GM21515 (cell line): ENCODE measurements around the gene NINL.

ENCODE experiments used
- ATAC-seq: cut with Tn5 transposase; IDR thresholded peaks from one replicate; pipeline ENCODE4 v1.9.1; 2021; ENCODE audit not compliant: unreplicated experiment

The NINL gene

GRCh38 chr20:25534845-25535244 is 50.5 kb downstream of the NINL start:
- no peak for ATAC-seq

DNA sequence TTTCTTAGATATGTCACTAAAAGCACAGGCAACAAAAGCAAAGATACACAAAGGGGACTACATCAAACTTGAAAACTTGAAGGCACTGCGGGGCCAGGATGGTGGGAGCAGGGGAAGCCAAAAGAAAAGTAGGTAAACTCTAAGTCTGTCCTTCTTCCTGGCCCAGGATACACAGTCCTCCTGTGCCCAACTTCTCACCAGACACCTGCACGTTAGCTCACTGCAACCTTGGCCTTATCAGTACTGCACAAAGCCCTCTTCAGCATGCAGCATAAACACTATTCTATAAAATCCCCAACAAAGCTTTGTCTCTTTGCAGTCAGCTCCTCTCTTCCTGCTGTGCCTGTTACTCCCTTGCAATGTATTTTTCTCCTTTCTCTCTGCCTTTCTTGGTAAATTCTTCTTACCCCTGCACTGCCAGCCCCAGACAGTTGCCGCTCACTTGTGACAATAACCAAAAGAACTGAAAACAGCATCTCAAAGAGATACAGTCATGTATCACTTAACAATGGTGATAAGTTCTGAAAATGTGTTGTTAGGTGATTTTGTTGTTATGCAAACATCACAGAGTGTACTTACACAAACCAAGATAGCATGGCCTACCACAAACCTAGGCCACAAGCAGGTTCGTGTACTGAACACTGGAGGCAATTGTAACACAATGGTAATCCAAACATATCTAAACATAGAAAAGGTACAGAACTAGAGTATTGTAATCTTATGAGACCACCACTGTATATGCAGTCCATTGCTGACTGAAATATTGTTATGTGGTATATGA is 51.2 kb downstream of the NINL start:
- no peak for ATAC-seq

GRCh38 chr20:25532971-25533391 is 52.4 kb downstream of the NINL start:
- no peak for ATAC-seq

DNA sequence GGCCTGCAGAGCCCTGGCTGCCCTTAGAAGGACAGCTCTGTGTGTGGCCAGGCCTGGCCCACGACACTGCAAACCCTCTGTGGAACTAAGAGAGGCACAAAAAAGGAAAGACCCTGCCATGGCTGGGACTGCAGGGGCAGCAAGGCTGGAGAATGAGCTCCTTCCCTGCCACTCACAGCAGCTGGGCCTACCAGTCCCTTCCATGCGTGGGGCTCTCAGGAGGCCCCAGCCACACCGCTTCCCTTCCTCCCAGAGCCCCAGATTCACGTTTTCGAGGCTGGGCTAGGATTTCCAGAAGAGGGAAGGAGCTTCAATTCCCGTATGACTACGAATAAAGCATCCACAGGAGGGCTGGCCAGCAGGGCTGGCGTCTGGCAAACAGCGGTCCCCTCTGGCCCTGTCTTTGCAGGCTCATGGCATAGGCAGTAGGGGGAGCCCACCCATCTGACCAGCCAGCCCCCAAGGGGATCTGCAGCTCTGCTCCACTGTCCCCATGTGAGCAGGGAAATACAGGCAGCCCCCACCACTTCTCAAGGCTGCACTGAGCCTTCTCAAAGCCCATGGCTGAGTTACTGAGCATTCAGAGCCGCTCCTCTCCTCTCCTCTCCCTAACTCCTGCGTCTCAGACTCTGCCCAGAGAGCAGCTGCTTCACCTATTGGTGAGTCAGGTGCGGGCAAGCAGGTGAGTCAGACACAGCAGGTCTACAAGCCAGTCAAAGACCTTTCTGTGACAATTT is 53.1 kb downstream of the NINL start:
- no peak for ATAC-seq

DNA sequence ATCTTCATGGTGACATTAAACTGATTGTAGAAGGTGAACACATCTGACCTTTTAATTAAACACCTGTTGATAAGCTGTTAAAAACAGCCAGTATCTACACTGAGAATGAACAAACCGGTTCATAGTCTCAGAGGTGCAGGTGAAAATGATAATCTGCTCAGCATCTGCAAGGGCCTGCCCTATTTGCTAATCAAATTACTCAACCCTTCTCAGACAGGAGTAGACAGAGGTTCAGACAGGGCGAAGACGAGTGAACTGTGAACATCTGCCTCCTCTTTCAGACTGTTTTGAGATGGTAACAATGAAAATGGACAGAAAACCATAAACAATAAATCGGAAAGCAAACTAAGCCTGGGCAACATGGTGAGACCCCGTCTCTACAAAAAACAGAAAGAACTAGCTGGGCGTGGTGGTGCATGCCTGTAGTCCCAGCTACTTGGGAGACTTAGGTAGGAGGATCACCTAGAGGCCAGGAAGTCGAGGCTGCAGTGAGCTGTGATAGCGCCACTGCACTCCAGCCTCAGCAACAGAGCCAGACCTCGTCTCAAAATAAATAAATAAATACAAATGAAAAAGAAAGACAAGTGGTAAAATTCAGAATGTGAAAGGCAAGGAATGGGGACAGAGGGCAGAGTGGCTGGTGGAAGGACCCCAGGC is 55.9 kb downstream of the NINL start:
- no peak for ATAC-seq

- no peak for ATAC-seq
Observed at GRCh38 chr20:25527949-25528348, 57.4 kb downstream of the NINL start.

DNA sequence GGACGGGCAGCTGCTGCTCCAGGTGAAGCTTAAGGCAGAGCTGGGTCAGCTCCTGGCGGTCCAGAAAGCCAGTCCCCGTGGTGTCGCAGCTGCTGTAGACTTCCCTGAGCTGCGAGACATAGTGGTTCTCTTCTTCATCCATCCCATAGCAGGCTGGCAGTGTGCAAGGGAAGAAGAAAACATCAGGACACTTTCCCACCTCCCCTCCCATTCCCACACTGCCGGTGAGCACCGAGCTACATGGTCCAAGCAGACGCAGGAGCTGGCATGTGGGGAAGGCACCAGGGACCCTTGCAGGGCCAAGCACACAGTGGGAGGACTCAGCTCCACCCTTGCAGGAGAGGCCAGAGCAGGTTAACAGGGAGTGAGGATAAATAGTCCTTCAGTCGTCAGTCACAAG is 58.9 kb downstream of the NINL start:
- no peak for ATAC-seq

GRCh38 chr20:25525867-25526266 is 59.5 kb downstream of the NINL start:
- no peak for ATAC-seq

DNA sequence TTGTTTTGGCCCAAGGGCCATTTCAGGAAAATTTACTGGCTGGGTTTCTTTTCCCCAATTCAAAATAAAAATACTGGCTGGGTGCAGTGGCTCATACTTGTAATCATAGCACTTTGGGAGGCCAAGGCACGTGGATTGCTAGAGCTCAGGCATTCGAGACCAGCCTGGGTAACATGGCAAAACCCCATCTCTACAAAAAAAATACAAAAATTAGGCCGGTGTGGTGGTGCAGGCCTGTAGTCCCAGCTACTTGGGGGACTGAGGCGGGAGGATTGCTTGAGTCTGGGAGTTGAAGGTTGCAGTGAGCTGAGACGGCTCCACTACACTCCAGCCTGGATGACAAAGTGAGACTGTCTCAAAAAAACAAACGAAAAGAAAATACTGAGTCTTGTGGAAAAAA is 60.0 kb downstream of the NINL start:
- no peak for ATAC-seq

DNA sequence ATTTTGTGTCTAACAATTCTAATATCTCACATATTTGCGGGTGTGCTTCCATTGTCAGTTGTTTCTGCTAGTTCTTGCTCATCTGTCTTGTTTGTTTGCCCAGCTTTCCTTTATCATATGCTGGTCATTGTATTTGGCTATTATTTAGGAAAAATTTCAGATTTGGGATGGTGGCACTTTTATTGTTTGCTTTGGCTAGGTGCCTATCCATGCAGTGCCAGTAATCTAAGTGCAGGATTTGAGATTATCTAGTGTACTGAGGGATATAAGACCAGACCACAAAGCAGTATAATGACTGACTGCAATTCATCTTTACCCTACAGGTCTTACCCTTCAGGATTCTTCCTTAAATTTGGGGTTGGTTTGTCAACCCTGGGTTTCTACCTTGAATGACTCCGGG is 63.9 kb downstream of the NINL start:
- ATAC-seq: no peak

GRCh38 chr20:25517124-25517523 is 68.2 kb downstream of the NINL start:
- ATAC-seq: no peak

GRCh38 chr20:25514747-25515340 is 70.5 kb downstream of the NINL start:
- no peak for ATAC-seq

DNA sequence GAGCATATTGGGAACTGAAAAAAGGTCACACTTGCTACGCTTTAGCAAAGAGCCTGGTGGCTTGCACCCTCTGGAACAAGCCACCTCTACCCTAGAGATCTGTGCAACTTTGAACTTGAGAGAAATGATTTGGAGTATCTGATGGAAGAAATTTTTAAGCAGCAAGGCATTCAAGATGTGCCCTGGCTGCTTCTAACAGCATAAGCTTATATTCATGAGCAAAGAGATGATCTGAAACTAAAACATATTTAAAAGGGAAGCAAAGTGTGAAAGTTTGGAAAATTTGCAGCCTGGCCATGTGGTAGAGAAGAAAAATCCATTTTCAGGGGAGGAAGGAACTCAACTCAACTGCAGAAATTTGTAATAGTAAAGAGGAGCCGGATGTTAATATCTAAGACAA is 71.1 kb downstream of the NINL start:
- no peak for ATAC-seq

DNA sequence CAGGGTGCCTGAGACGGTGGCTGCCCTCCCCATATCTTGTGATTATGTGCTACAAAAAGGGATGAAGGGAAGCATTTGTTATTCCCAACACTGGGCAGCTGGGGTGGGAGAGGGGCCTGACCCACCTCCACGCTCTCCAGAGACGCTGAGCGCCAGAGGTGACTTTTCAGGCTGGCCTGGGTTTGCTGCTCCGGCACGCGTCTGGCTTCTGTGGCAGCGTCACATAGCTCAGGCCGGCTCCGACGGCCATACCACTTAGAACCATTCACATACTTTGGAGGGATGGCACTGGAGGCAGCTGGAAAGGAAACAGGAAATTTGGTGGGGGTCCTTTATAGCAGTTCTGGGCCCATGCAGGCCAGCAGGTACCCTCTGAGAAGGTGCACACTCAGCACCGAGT is 72.6 kb downstream of the NINL start:
- ATAC-seq: no peak

DNA sequence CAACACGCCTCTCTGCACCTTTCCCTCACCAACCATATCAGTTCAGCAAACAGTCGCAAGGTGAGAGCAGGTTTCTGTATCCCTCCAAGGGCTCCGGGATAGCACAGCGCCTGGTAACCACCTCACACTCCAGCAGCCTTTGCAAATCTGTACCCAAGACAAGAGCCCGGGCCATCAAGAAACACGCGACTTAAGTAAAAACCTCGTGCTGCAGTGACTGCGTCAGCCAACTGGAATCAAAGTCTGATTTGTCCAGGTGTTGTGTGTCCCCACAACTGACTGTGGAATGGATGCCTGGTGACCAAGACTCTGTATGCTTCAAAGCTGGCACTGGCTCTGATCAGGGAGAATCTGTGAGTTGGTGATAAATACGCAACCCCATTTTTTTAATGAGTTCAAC is 74.1 kb downstream of the NINL start:
- no peak for ATAC-seq

- no peak for ATAC-seq
Observed at GRCh38 chr20:25510721-25511120, 74.6 kb downstream of the NINL start.

DNA sequence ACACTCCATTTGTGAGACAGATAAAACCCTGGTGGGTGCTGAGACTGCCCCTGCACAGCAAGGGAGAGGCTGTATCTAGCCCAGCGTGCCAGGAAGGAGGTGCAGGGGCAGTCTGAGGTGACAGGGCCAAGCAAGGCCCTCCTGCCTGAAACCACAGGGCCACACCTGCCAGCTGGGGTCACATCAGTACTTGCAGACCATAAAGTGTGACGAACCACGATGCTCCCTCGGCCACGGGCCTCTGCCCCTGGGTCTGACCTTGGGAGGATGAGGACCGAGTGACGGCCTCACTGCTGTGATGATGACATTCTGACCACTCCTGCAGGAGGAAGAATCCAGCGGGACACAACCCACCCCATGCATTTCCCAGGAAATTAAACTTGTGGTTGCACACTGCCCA is 75.1 kb downstream of the NINL start:
- ATAC-seq: no peak

DNA sequence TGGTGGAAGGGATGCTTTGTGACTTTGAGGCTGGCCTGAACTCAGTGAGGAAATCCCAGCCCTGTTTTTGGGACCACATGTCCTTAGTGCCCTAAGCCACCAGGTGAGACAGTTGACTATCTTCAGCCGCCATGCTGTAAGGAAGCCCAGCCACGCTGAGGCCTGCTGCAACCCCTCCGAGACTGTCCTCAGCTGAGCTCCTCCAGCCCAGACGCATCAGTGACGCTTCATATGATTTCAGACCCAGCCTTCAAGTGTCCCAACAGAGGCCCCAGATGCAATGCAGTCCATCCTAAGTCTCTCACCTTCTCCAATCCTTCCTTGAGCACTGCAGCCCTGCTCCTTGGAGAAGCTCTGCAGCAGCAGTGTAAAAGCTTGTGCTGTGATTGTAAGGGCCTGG is 76.2 kb downstream of the NINL start:
- no peak for ATAC-seq

- ATAC-seq: no peak
Observed at GRCh38 chr20:25508083-25508770, 77.1 kb downstream of the NINL start.

- ATAC-seq: no peak
Observed at GRCh38 chr20:25507385-25508082, 77.8 kb downstream of the NINL start.
